GM12878 (cell line): ENCODE results near the gene DENND1A. TPM values are rescaled to one million over a fixed set of nuclear protein-coding genes. Genes with fewer than 3 reads are reported as not detected.

Source experiments
- ATAC-seq: fragments of 200-7000 bp; cut with Tn5 transposase; 3 replicates; pipeline ENCODE4 v1.9.1; 2020; ENCODE audit warnings: mild to moderate bottlenecking, moderate library complexity
- BruUV-seq: library from RNA; stranded (reverse); fragments of 400-500 nt; replicated peaks from 2 replicates; lab custom pipeline; 2021; lab: Mats Ljungman, UMichigan
- CTCF ChIA-PET: fragments of 300-600 bp; sonication (Branson Sonifier 250); formaldehyde crosslinking; extraction: SDS; loops from one replicate; lab custom pipeline; 2021; ENCODE audit warnings: inconsistent platforms; lab: Yijun Ruan, JAX
- POLR2A ChIA-PET: fragments of 350-600 bp; formaldehyde crosslinking; extraction: SDS; loops from one replicate; lab custom pipeline; 2021; ENCODE audit warnings: inconsistent platforms; lab: Charles Lee
- RAD21 ChIA-PET: fragments of 300-600 bp; sonication (Branson Sonifier 250); formaldehyde crosslinking; loops from one replicate; lab custom pipeline; 2023; ENCODE audit warnings: antibody characterized with exemption; ENCODE audit not compliant: unreplicated experiment; lab: Charles Lee
- SMC1A ChIA-PET: fragments of 300-600 bp; sonication (Branson Sonifier 250); formaldehyde crosslinking; loops from one replicate; lab custom pipeline; 2023; ENCODE audit not compliant: unreplicated experiment, uncharacterized antibody; lab: Charles Lee
- DNase-seq: peaks from one replicate; pipeline ENCODE4 v3.0.0-alpha.2; 2011; ENCODE audit warnings: low read depth, low spot score
- FAIRE-seq: peaks from 3 replicates; lab custom pipeline; 2011; peaks lifted over from hg19 to GRCh38; lab: Jason Lieb, UNC
- H2AFZ ChIP-seq: 2 replicates; pipeline ENCODE4 v1.6.0; 2011; ENCODE audit warnings: low read depth, low read length, control low read depth; ENCODE audit not compliant: control insufficient read depth
- H3K27ac ChIP-seq: 2 replicates; pipeline ENCODE4 v1.5.1; 2011; ENCODE audit warnings: control low read depth; ENCODE audit not compliant: control insufficient read depth, insufficient read depth
- H3K27me3 ChIP-seq, 2 experiments: replicated peaks in 1 of 2; 2 replicates each; pipeline versions ENCODE4 v1.6.0 to v1.6.1; 2011; ENCODE audit warnings: low read length in 1 of 2; ENCODE audit not compliant: control insufficient read depth in 2 of 2, insufficient read depth in 2 of 2
- H3K36me3 ChIP-seq, 2 experiments: 2 replicates each; pipeline ENCODE4 v1.5.1; 2011; ENCODE audit warnings: low read length in 1 of 2; ENCODE audit not compliant: control insufficient read depth in 2 of 2, insufficient read depth in 2 of 2
- H3K4me1 ChIP-seq: 2 replicates; pipeline ENCODE4 v1.6.1; 2011; ENCODE audit warnings: mild to moderate bottlenecking, low read length, moderate library complexity, mixed read lengths; ENCODE audit not compliant: control insufficient read depth, insufficient read depth
- H3K4me2 ChIP-seq: 2 replicates; pipeline ENCODE4 v1.6.0; 2011; ENCODE audit warnings: control low read depth; ENCODE audit not compliant: control insufficient read depth, insufficient read depth
- H3K4me3 ChIP-seq: fragments of 200-600 bp; sonication (generic); 2 replicates; pipeline ENCODE4 v1.5.1; 2016
- H3K79me2 ChIP-seq: 2 replicates; pipeline ENCODE4 v1.6.0; 2011; ENCODE audit warnings: low read length; ENCODE audit not compliant: control insufficient read depth, insufficient read depth
- H3K9ac ChIP-seq: 2 replicates; pipeline ENCODE4 v1.8.0; 2011; ENCODE audit warnings: low read length, control low read depth, mixed read lengths; ENCODE audit not compliant: control insufficient read depth, insufficient read depth
- H3K9me3 ChIP-seq: replicated peaks from 3 replicates; pipeline ENCODE4 v1.5.1; 2011; ENCODE audit warnings: mild to moderate bottlenecking, low read length; ENCODE audit not compliant: control insufficient read depth, insufficient read depth
- H4K20me1 ChIP-seq: 2 replicates; pipeline ENCODE4 v1.6.0; 2011; ENCODE audit not compliant: control insufficient read depth, insufficient read depth
- CREM ChIP-seq: IDR thresholded peaks from 2 replicates; pipeline ENCODE4 v1.6.1; 2014; ENCODE audit warnings: antibody characterized with exemption, low read depth
- DPF2 ChIP-seq: fragments of 450-650 bp; IDR thresholded peaks from 2 replicates; pipeline ENCODE4 v1.6.1; 2017; ENCODE audit warnings: mild to moderate bottlenecking
- LARP7 ChIP-seq: fragments of 450-650 bp; IDR thresholded peaks from 2 replicates; pipeline ENCODE4 v1.6.1; 2017; ENCODE audit warnings: mild to moderate bottlenecking
- MEF2A ChIP-seq: IDR thresholded peaks from 2 replicates; pipeline ENCODE4 v1.6.1; 2011; ENCODE audit warnings: low read depth, mild to moderate bottlenecking, low read length, moderate library complexity; ENCODE audit not compliant: insufficient read depth
- RFX5 ChIP-seq: IDR thresholded peaks from 2 replicates; pipeline ENCODE4 v1.6.1; 2011; ENCODE audit warnings: low read depth, low read length, improper control_type of control experiment
- TARDBP ChIP-seq: IDR thresholded peaks from 2 replicates; pipeline ENCODE4 v1.6.1; 2016; ENCODE audit warnings: borderline replicate concordance
- WGBS: methylation state at CpG from one replicate; pipeline ENCODE4 v1.1.6; 2016; ENCODE audit warnings: low lambda C conversion rate; ENCODE audit not compliant: insufficient replicate concordance, insufficient coverage; ENCODE audit errors: missing lambda C conversion rate; 5-methylcytosine and 5-hydroxymethylcytosine counted together
- in situ Hi-C: fragments of 300-500 bp; cut with MboI; formaldehyde crosslinking; loops from 9 replicates; pipeline ENCODE4 v1.14.3; 2018; ENCODE audit warnings: mixed read lengths
- intact Hi-C: fragments of 100-400 bp; cut with micrococcal nuclease; formaldehyde crosslinking; loops from one replicate; pipeline ENCODE4 v1.14.2; 2022; ENCODE audit not compliant: unreplicated experiment
- polyA plus RNA-seq, 11 experiments: library from polyadenylated mRNA; depleted of rRNA in 4 of 11; unstranded in 6 of 11; stranded (reverse) in 5 of 11; fragments of >200 nt; fragmentation: Nextera tagmentation in 4 of 11; fragmentation: Illumina TruSeq in 1 of 11; extraction: Ambion mirVana in 4 of 11; extraction: Trizol in 1 of 11; gene quantifications; 1 replicate in 1 of 11; 2 replicates in 10 of 11; pipeline versions ENCODE4 v1.2.1 to v1.2.3, GENCODE V29; 2011 to 2016; ENCODE audit warnings: inconsistent platforms in 2 of 11, missing spikeins in 2 of 11, low read depth in 1 of 11
- total RNA-seq, 4 experiments: library from RNA; depleted of rRNA in 3 of 4; stranded (reverse); fragments of >200 nt in 3 of 4; fragmentation: Illumina TruSeq in 1 of 4; extraction: Trizol in 1 of 4; gene quantifications; 2 replicates each; pipeline versions ENCODE4 v1.2.1 to v1.2.3, GENCODE V29; 2013 to 2021
- TF ChIP-seq, protein P1 (sequence below), 3 experiments: IDR thresholded peaks in 2 of 3; conservative IDR thresholded peaks in 1 of 3; 2 replicates each; pipeline ENCODE4 v1.5.1; 2011; ENCODE audit warnings: low read depth in 3 of 3, low read length in 3 of 3, mild to moderate bottlenecking in 3 of 3, control low read depth in 2 of 3, moderate library complexity in 2 of 3, inconsistent platforms in 1 of 3, mixed read lengths in 1 of 3; ENCODE audit not compliant: control insufficient read depth in 2 of 3, insufficient read depth in 1 of 3; ENCODE audit errors: extremely low read depth in 1 of 3
- TF ChIP-seq, protein P2 (sequence below): IDR thresholded peaks from 2 replicates; pipeline ENCODE4 v1.6.1; 2012; ENCODE audit warnings: low read depth, low read length, improper control_type of control experiment
- TF ChIP-seq, protein P3 (sequence below): fragments of 450-650 bp; IDR thresholded peaks from 2 replicates; pipeline ENCODE4 v1.6.1; 2017; ENCODE audit warnings: mild to moderate bottlenecking, moderate library complexity
- TF ChIP-seq, protein P4 (sequence below): fragments of 450-650 bp; IDR thresholded peaks from 2 replicates; pipeline ENCODE4 v1.6.1; 2017; ENCODE audit warnings: borderline replicate concordance
- TF ChIP-seq, protein P5 (sequence below): fragments of 450-650 bp; IDR thresholded peaks from 2 replicates; pipeline ENCODE4 v1.6.1; 2017; ENCODE audit warnings: mild to moderate bottlenecking

Gene DENND1A
- total and polyA plus RNA-seq, 10 of the 15 experiments (the other 5 are each of a cell fraction or from before 2014, with no cell fraction given), result 14.1 to 48.6 (median 35.2) TPM

DNA sequence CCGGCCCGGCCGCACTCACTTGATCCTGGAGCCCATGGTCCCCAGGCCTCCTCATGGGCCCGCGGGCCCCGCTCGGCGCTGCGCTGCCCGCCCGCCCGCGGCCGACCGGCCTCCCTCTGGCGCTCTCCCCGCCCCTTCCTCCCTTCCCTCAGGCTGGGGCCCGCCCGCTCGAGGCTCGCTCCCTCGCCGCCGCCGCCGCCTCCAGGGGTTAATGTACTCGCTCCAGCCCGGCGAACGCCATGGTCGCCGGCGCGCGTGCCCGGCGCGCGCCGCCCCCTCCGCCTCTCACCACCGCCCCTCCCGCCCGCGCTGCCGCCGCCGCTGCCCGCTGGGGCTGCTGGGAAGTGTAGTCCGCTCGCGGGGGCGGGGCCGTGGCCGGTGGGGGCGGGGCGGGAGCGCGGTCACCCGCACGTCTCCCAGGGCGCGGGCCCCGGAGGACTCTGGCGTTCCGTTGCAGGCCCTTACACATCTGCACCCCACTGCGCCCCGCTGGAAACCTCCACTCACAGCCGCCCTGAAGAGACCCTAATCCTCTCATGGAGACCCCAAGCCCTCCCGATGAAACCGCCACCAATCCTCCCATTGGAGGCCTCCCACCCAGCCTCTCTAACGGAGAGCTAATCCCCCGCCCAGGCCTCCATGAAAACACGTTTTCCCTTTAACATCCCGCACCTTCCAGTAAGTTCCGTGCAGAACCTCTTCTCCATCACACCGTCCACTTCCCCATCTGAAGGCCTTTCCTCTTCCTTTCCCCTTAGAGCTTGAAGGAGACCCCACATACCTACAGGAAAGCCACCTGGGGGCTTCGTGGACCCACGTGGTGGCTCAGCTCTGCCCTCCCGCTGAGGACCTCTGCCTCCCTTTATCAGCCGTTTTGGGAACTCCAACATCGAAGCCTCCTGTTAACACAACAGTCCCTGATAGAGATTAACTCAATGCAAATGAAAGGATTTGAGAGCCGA lies at the start of gene DENND1A (continued):
- peak; percentile 45; the same call in 1 of the 2 replicates for TF ChIP-seq LARP7

DNA sequence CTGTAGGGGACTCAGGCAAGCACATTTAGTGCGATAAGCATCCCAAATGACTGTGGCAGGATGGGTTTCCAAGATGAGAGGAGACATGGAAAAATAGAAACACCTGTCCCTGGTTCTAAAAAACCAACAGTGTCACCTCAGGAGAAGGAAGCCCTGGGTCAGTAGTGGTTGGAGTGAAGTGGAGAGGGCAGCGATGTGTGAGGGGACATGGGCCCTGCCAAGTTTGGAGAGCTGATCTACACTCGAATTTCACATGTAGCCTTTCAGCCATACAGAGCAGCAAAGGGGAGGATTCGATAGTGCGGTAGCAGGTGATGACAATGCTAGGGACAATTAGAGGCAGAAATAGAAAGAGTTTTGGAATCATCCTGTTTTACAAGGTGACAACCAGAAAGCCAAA lies 49.1 kb upstream of the DENND1A start:
- no peak for ATAC-seq
- no peak for DNase-seq
- H3K36me3 ChIP-seq, result no peaks in the 10 kb centered on the region
- peaks cover 12% of the 10 kb centered on the region; the same call in 2 of the 3 replicates for H3K9me3 ChIP-seq
- H4K20me1 ChIP-seq, result no peaks in the 10 kb centered on the region
- ChIA-PET POLR2A (no interaction called here), RAD21 (no interaction called here), CTCF (no interaction called here), SMC1A (interaction anchor here (0.9 kb wide), 1 partner anchor 16 kb away, joined by 3 read pairs; no protein-coding TSS in a partner anchor)
- BruUV-seq, result no TSS peak
- H3K27me3 ChIP-seq, result no peaks in the 10 kb centered on the region
- no peak overlapping the region for H3K9ac ChIP-seq
- H3K4me2 ChIP-seq, result no peak overlapping the region
- intact Hi-C loops, result no loop called here
- no peak overlapping the region for H3K27ac ChIP-seq
- no peak overlapping the region for H2AFZ ChIP-seq
- no peaks in the 10 kb centered on the region for H3K79me2 ChIP-seq
- in situ Hi-C loops, result no loop called here
- no peak overlapping the region for H3K4me3 ChIP-seq
- no peaks in the 10 kb centered on the region for H3K4me1 ChIP-seq
- FAIRE-seq, result no peak
- WGBS, result 61% methylated on average over 4 of the region's 5 CpGs
- TF ChIP-seq TARDBP (no peak), DPF2 (no peak), RFX5 (no peak), CREM (no peak), MEF2A (no peak)
- TF ChIP-seq, protein P1, sequence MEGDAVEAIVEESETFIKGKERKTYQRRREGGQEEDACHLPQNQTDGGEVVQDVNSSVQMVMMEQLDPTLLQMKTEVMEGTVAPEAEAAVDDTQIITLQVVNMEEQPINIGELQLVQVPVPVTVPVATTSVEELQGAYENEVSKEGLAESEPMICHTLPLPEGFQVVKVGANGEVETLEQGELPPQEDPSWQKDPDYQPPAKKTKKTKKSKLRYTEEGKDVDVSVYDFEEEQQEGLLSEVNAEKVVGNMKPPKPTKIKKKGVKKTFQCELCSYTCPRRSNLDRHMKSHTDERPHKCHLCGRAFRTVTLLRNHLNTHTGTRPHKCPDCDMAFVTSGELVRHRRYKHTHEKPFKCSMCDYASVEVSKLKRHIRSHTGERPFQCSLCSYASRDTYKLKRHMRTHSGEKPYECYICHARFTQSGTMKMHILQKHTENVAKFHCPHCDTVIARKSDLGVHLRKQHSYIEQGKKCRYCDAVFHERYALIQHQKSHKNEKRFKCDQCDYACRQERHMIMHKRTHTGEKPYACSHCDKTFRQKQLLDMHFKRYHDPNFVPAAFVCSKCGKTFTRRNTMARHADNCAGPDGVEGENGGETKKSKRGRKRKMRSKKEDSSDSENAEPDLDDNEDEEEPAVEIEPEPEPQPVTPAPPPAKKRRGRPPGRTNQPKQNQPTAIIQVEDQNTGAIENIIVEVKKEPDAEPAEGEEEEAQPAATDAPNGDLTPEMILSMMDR (IDR thresholded peaks at IDR 0.05 in 2 of 3, conservative IDR thresholded peaks at IDR 0.05 in 1 of 3; ENCODE audit: control insufficient read depth in 2 of 3, extremely low read depth in 1 of 3, insufficient read depth in 1 of 3, low read depth in 3 of 3, low read length in 3 of 3), result no peak
- TF ChIP-seq, protein P2, sequence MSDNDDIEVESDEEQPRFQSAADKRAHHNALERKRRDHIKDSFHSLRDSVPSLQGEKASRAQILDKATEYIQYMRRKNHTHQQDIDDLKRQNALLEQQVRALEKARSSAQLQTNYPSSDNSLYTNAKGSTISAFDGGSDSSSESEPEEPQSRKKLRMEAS, result no peak
- TF ChIP-seq, protein P3, sequence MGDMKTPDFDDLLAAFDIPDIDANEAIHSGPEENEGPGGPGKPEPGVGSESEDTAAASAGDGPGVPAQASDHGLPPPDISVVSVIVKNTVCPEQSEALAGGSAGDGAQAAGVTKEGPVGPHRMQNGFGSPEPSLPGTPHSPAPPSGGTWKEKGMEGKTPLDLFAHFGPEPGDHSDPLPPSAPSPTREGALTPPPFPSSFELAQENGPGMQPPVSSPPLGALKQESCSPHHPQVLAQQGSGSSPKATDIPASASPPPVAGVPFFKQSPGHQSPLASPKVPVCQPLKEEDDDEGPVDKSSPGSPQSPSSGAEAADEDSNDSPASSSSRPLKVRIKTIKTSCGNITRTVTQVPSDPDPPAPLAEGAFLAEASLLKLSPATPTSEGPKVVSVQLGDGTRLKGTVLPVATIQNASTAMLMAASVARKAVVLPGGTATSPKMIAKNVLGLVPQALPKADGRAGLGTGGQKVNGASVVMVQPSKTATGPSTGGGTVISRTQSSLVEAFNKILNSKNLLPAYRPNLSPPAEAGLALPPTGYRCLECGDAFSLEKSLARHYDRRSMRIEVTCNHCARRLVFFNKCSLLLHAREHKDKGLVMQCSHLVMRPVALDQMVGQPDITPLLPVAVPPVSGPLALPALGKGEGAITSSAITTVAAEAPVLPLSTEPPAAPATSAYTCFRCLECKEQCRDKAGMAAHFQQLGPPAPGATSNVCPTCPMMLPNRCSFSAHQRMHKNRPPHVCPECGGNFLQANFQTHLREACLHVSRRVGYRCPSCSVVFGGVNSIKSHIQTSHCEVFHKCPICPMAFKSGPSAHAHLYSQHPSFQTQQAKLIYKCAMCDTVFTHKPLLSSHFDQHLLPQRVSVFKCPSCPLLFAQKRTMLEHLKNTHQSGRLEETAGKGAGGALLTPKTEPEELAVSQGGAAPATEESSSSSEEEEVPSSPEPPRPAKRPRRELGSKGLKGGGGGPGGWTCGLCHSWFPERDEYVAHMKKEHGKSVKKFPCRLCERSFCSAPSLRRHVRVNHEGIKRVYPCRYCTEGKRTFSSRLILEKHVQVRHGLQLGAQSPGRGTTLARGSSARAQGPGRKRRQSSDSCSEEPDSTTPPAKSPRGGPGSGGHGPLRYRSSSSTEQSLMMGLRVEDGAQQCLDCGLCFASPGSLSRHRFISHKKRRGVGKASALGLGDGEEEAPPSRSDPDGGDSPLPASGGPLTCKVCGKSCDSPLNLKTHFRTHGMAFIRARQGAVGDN, result no peak
- TF ChIP-seq, protein P4, sequence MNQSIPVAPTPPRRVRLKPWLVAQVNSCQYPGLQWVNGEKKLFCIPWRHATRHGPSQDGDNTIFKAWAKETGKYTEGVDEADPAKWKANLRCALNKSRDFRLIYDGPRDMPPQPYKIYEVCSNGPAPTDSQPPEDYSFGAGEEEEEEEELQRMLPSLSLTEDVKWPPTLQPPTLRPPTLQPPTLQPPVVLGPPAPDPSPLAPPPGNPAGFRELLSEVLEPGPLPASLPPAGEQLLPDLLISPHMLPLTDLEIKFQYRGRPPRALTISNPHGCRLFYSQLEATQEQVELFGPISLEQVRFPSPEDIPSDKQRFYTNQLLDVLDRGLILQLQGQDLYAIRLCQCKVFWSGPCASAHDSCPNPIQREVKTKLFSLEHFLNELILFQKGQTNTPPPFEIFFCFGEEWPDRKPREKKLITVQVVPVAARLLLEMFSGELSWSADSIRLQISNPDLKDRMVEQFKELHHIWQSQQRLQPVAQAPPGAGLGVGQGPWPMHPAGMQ, result no peak
- TF ChIP-seq, protein P5, sequence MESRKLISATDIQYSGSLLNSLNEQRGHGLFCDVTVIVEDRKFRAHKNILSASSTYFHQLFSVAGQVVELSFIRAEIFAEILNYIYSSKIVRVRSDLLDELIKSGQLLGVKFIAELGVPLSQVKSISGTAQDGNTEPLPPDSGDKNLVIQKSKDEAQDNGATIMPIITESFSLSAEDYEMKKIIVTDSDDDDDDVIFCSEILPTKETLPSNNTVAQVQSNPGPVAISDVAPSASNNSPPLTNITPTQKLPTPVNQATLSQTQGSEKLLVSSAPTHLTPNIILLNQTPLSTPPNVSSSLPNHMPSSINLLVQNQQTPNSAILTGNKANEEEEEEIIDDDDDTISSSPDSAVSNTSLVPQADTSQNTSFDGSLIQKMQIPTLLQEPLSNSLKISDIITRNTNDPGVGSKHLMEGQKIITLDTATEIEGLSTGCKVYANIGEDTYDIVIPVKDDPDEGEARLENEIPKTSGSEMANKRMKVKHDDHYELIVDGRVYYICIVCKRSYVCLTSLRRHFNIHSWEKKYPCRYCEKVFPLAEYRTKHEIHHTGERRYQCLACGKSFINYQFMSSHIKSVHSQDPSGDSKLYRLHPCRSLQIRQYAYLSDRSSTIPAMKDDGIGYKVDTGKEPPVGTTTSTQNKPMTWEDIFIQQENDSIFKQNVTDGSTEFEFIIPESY, result no peak
